Occipital lobe (tissue), 2 donors: Measurements from ENCODE around the gene PRDM8. TPM values are rescaled to one million over a fixed set of nuclear protein-coding genes. Genes with fewer than 3 reads are reported as not detected.

ENCODE experiments used
- DNase-seq: peaks from one replicate; lab custom pipeline; 2025; lab: John Stamatoyannopoulos, UW
- total RNA-seq: library from RNA; depleted of rRNA; stranded (reverse); fragments of >200 nt; gene quantifications from one replicate; pipeline ENCODE4 v1.2.3, GENCODE V29; 2014

PRDM8 gene
- total RNA-seq, 1 donor from 2014 or later: 24.6 TPM

DNA sequence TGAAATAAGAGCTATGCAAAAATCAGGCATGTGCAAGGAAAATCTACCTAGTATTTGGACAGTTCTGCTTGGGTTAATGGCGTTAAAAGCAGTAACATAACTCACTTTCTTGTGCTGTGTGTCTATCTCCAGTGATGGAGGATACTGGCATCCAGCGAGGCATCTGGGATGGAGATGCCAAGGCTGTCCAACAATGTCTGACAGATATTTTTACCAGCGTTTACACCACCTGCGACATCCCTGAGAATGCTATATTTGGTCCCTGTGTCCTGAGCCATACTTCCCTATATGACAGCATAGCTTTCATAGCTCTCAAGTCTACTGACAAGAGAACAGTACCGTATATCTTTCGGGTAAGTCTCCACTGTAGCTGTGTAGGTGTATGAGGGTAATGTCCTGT, 2.6 kb downstream of the PRDM8 start:
- DNase-seq: no peak

- no peak for DNase-seq
These were observed 4.2 kb downstream of the PRDM8 start for GRCh38 chr4:80201252-80202151.

- peak; percentile 57 for DNase-seq
These were observed 4.9 kb downstream of the PRDM8 start for GRCh38 chr4:80202190-80202711.

DNA sequence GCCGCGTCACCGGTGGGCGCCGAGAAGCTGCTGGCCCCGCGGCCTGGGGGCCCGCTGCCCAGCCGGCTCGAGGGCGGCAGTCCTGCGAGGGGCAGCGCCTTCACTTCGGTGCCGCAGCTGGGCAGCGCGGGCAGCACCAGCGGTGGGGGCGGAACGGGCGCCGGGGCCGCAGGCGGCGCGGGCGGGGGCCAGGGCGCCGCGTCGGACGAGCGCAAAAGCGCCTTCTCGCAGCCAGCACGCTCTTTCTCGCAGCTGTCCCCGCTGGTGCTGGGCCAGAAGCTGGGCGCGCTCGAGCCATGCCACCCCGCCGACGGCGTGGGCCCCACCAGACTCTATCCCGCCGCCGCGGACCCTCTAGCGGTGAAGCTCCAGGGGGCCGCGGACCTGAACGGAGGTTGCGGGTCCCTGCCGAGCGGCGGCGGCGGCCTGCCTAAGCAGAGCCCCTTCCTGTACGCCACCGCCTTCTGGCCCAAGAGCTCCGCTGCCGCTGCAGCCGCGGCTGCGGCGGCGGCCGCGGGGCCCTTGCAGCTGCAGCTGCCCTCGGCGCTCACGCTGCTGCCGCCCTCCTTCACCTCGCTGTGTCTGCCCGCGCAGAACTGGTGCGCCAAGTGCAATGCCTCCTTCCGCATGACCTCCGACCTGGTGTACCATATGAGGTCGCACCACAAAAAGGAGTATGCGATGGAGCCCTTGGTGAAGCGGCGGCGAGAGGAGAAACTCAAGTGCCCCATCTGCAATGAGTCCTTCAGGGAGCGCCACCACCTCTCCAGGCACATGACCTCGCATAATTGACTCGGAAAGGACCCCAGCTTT, 5.6 kb downstream of the PRDM8 start:
- DNase-seq: no peak

DNA sequence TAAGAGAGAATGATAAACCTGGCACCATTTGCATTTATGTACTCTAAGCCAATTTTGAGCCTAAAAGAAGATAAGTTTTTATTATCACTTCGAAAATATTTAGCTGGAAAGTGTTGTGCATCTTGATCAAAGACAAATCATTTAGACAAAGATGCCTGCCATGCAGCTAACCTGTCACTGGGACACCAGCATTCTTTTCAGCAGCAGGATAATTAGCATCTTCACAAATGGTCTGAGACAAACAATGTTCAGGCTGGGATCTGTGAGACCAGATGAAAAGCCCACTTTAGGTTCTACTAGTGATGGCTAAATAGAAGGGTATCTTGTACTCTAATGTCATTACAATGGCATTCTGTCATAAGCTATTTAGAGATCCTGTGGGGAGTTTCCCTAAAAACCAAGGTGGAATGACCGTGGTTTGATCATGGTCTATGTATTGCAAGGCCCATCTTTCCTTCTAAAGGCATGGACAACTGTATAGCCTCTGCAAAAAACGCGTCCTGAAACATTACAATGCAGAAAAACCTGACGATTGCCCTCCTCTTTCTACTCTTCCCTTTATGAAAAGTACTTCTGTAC, 7.2 kb downstream of the PRDM8 start:
- DNase-seq: no peak

GRCh38 chr4:80206111-80206510, 8.8 kb downstream of the PRDM8 start:
- no peak for DNase-seq

DNA sequence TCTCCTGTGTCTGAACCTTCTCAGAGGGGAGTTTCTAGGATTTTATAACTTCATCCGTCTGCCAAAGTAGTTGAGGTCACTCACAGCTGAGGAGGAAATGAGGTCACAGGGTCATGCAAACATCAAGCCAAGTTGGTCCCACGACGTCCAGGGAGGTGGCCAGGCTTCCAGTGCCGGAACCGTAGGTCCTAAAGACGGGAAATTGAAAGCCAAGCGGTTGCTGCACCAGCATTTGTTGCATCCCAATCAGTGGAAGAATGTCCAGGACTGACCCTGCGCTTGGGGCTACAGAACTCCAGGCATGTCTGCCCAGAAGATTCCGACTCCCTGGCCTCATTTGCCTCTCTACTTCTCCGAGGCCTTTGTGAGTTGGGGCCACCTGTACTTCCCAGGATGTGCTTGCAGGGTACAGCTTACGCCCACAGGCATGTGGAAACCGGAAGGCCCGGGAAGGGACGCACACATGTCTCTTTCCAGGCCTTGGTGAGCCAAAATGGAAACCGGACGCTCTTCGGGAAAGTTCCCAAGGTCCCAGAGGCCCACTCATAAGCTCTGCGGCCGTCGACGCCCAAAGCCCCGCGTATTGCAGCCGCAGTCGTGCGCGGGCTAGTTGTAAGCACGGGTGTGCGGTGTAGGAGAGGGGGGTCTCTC, 9.3 kb downstream of the PRDM8 start:
- no peak for DNase-seq

DNA sequence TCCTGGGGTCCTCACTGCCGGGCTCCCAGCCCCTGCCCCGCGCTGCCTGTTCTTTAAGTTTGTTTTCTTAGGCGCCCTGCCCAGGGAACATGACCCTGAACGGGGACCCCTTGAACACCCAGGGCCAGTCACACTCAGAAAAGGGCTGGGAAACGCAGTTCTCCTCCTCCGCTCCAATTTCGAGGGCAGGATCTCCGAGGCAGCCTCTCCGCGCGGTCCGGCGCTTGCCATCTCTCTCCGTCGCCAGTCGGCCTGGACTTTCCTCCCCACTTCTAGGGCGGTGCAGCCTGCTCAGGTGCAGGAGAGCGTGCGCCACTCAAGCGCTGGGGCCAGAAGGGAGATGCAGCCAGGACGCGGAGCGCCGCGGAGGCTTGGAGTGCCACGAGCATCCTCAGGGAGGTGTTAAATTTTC, 9.9 kb downstream of the PRDM8 start:
- DNase-seq: no peak

- DNase-seq: no peak
These were observed 10.4 kb downstream of the PRDM8 start for GRCh38 chr4:80207664-80208063.

- DNase-seq: no peak
These were observed 11.5 kb downstream of the PRDM8 start for GRCh38 chr4:80208610-80209339.

DNA sequence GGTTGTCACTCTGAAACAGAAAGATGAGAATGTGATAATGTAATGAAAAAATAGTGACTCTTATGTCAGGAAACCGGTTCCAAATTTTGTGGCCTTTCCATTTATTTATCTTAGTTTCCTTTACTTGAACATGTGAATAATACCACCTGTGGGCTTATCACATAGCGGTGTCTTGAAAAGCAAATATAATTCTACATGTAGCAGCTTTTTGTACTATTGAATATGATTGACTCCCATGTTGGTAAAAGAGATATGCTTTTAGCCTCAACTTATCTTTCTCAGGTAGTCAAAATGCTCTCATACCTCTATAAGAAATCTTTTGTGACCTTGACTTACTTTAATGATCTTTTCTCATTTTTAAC, 12.0 kb downstream of the PRDM8 start:
- no peak for DNase-seq

- DNase-seq: no peak
These were observed 13.2 kb downstream of the PRDM8 start for GRCh38 chr4:80210549-80210948.

DNA sequence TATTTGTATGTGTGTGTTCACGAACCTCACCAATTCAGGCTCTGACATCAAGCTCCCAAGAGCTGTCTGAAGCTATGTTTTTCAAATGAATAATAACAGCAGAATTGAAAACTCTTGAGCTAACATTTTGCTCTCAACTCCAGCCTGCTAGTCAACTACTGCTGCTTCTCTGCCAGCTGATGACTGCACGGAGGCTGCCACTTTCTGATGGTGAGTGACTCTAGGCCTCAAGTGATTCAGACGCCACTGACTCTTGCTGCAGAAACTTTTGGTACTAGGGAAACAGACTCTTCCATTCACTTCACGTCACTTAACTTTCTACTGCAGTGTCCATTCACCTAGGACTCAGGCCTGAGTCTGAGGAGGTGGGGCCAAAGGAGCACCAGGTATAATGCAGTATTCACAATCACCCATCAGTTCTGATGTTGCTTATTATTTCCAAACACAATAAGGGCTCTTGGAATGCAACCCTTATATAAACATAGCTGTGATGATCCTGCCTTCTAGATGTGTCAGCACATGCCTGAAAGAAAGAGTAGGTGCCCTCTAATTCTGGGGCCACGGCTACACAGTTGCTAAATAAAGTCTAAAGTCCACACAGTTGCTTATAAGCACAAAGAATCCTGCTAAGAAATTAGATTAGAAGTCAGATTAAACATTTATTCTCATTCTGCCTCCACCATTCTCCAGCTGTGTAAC, 16.0 kb downstream of the PRDM8 start:
- no peak for DNase-seq

DNA sequence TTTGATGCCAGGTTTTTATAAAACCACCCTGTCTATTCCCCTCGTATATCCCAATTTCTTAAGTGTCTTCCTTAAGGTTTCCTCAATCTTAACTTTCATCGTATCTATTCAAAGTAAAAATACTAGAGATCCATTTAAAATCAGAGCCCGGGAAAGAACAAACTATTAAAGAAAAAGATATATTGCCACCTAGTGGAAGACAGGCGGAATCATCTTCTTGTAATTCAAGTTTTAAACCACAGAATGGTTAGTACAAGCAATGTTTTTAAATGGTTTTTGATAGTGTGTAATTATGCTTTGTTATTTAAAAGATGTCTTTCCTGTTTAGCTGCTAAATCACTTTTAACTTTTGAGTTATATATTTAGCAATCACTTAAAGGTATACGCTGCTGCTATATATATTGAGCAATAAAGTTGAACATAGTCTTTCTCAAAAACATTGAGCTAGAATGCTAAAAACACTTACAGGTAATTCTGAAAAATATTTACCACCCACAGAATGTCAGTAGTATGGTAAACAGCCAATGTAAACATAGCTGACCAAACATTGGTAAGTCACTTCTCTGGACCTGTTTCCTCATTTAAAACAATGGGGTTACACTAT, 18.2 kb downstream of the PRDM8 start:
- DNase-seq: no peak

- no peak for DNase-seq
These were observed 18.9 kb downstream of the PRDM8 start for GRCh38 chr4:80216100-80216761.

- DNase-seq: no peak
These were observed 22.2 kb downstream of the PRDM8 start for GRCh38 chr4:80219301-80220025.

DNA sequence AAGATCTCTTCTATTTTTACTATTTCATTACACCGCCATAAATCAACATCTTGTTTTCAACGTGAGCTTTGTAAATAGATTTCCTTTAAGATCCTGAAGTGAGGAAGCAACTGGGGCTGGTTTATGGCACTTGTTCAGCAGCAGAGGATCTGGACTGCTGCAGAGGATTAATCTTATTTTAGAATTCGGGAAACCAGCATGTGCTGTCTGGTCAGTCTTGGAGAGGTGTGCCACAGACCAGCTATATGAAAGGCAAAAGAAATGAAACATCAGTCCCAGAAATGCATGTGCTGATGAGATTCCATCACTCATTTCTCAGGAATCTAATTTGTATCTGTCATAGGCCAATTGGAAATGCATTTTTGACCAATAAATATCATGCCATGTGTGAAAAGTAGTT, 23.4 kb downstream of the PRDM8 start:
- DNase-seq: no peak

DNA sequence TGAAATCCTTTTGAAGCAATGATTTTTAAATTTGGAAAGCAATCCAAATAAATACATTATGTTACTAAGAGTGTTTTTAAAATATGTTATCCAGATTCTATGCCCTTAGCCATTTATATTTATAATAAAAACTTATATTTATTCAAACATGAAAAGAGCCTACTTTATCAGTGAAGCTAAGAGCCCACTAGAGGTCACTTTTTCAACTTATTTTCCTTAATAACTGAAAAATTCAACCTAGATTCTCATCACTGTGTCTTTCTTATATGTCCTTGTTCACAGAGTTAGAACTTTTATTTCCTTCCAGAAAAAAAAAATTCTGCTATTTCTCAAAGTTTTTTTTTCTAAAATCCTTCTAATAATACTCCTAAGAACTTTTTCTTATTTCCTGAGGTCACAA, 23.9 kb downstream of the PRDM8 start:
- DNase-seq: no peak

GRCh38 chr4:80225595-80225994, 28.3 kb downstream of the PRDM8 start:
- no peak for DNase-seq
